Fibroblast of skin of scalp (primary cell): ENCODE measurements around the gene HOXB4.
"Not testable (repeated sequence)": the region's sequence is repeated elsewhere in the genome, so short reads cannot be mapped to it uniquely, and the experiment has no call there.

Experiments
- DNase-seq: peaks from one replicate; pipeline ENCODE4 v3.0.0-alpha.2; 2013

The HOXB4 gene

GRCh38 chr17:48546137-48546923 lies 31.8 kb downstream of the HOXB4 start:
- peak; percentile 66 for DNase-seq

DNA sequence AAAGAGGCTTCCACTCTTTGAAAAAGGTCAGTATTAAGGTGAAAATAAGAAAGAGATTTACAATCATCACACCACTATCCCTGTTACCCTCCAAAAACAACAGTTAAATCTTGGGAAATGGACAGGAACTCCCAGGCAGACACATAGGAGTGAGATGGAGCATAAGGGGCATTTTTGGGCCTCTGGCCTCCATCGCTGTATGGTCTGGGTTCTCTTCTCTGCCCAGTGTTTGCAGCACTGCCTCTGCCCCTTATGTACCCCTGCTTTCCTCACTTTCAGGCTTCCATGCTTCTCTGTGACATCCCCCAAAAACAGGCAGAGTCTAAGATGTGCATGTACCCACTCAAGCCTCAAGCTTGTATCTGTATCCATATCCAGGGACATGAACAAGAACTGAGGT lies 32.6 kb downstream of the HOXB4 start:
- no peak for DNase-seq

DNA sequence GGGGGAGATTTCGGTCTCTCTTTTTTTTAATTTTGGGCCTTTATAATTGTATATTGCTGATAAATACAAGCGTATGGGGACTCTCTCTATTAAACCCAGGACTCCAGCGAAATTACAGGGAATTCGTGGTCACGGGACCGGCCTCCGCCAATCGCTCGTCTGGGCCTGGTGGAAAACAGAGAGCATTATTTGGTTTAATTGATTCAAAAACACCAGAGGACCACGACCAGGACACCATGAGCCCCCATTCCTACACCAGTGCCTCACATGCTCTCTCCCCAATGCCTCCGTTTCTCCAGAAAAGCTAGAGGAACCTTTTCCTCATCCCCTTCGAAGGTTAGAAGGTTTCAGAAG lies 33.2 kb downstream of the HOXB4 start, which contains the start of gene HOXB2:
Gene HOXB2, minus strand, starts transcription at position 88 of the 354 bp plus-strand sequence. CDS start 198 bp downstream, outside the sequence.
- peak; percentile 74 for DNase-seq

GRCh38 chr17:48544349-48545021 lies 33.7 kb downstream of the HOXB4 start:
- DNase-seq, result peak; percentile 81

DNA sequence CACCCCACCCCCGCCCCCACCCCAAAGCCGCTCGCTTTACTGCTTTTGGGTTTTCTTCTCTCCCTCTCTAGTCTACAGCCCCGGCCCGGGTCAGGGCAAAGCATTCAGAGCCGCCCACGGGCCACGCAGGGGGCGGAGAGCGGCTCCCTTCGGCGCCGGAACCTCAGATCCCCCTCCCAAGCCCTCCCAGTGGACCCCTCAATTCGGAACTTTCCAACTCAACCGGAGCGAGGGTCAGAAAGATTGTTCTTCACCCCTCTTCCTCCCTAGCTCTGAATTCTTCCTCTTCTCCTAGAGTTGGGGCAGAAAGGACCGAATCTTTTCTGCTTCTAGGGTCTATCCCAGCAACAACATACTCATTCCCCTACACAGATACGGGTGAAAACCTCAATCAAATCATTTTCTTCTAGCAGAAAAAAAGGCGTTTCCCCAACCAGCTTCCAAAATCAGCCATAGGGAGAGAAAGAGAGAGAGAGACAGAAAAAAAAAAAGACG lies 34.2 kb downstream of the HOXB4 start:
- no peak for DNase-seq

GRCh38 chr17:48543107-48543853 lies 34.9 kb downstream of the HOXB4 start:
- peak; percentile 69 for DNase-seq

DNA sequence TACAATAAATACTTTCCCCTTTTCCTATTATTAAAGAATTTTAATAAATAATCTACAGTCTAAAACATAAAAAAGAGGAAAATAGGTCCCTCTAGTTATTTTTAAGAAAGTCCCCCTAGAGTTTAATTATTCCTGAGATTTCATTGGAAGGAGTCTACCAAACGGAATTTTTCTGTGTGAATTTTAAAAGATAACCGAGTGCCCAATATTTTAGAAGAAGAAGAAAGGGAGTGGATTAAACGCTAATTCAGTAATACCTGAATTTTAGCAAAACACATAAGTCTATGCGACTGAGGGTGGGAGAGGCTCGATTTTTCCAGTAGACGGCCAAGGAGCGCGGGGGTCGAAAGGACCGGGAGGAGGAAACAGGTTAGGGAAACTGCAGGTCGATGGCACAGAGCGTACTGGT lies 35.4 kb downstream of the HOXB4 start:
- no peak for DNase-seq

DNA sequence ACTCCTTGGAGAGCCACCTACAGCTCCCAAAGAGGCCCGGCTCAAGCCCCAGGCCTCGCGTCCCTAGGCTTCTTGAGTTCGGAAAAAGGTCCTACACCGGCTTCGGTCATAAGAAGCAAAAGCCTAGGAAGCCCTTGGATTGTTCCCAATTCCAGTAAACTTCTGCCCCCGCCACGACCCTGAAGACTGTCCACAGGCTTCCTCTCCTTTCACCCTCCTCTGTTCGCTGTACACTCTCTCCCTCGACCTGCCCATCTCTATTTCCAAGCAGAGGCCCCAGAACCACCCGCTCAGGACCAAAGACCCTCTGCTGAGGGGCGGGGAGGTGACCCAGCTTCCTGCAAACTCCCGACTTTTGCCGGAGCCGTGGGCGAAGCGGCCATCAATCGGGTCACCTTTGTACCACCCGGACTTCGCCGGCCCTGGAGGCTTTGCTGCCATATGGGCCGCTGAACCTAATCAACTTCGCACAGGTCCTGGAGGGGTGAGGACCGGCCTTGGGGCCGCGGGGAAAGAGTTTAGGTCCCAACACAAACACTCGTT lies 36.0 kb downstream of the HOXB4 start:
- DNase-seq, result no peak

DNA sequence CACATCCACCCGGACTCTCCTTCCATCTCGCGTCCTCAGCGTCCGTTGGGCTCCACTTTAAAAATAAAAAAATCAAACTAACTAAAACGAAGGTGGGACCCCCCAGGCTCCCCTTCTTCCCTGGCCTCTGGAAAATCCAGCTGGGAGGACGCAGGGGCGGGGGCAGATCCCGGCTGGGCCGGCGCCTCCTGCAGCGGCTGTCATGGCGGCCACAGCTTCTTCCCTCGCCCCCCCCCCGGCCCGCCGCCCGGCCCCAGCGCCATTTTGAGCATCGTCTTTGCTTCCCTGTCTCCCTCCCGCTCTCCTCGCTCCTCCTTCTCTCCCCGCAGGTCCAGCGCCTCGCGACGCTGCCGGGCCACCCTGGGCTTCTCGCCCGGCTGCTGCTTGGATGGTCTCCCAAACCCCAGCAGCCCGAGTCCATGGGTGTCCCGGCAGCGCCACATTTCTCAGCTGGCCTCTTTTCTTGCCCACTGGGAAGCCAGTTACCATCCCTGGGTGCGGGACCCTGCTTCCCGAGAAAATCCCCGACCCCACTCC lies 36.5 kb downstream of the HOXB4 start:
- DNase-seq, result peak; percentile 82

GRCh38 chr17:48541036-48541576 lies 37.0 kb downstream of the HOXB4 start:
- no peak for DNase-seq

- DNase-seq, result peak; percentile 66
Observed at GRCh38 chr17:48540213-48540612, 37.9 kb downstream of the HOXB4 start.

DNA sequence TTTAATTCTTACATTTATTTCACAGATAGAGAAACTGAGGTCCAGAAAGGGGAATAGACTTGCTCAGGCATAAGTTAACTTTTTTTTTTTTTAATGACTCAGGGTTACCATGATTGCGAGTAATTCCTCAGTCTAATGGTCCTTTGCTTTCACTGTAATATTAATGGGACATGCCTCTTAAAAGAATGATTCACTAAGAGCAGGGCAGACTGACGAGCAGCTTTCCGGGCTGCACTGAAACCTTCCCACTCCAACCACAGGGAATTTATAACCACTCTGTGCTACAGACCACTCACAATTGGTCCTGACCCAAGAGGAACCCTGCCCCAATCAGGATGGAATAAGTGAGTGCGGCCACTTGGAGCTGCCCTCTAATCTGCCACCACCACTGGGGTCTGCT lies 39.0 kb downstream of the HOXB4 start:
- DNase-seq, result peak; percentile 86

DNA sequence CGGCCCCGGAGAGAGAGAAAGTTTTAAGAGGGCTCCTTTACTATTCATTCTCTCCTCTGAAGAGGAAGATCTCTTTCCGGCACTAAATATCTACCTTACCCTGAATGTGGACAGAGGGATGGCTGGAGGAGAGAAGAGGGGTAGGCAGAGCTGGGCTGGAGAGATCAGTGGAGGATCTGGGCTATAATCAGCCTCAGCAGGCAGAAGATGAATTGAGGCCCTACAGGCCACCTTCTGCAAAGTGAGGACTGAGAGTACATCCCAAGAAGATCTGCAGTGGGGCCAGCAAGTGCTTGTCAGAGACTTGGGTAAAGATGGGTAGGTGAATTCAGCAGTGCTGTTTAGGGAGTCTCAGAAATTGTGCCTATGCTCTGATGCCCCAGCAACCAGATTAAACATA lies 40.8 kb downstream of the HOXB4 start:
- DNase-seq, result no peak

DNA sequence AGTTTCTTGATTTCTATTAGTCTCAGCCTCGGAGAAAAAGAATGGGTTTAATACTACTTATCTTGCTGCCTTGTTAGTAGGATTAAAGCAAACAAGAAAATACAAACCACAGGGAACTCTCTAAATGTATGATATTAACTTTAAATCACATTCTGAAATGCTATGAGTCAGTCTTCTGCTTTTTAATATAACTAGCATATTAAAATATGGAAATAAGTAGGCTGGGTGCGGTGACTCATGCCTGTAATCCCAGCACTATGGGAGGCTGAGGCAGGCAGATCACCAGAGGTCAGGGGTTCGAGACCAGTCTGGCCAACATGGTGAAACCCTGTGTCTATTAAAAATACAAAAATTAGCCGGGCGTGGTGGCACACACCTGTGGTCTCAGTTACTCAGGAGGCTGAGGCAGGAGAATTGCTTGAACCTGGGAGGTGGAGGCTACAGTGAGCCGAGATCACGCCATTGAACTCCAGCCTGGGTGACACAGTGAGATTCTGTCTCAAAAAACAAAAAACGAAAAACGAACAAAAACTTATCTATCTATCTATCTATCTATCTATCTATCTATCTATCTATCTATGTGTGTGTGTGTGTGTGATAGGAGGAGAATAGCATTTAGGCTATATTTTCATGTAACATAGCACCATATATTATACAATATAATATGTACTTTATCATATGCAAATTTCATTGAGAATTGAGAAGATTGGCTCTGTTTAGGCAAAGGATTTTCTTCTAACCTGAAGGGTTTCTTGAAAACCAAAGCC lies 42.2 kb downstream of the HOXB4 start:
- not testable (repeated sequence) for DNase-seq

- DNase-seq, result no peak
Observed at GRCh38 chr17:48532261-48532660, 45.9 kb downstream of the HOXB4 start.

DNA sequence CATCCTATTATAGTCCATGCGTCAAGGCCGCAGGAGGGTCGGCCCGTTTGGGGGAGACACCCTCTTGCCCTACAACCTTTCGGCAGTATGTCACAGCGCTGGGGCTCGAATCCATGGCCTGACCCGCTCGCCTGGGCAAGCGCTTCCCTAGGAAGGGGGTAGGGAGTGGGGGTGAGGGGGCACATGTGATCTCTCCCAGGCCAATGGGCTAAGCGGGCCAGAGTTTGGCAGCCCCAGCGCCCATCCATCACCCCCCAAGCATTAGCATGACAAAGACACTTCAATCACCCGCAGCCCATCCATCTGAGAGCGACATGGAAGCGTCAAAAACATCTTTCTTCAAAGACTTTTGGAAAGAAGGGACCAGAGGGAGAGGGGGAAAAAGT lies 47.3 kb downstream of the HOXB4 start, which contains the start of gene HOXB1:
Gene HOXB1, minus strand, starts transcription at position 125 of the 386 bp plus-strand sequence. Its CDS starts 107 bp downstream, at position 18.
- no peak for DNase-seq

DNA sequence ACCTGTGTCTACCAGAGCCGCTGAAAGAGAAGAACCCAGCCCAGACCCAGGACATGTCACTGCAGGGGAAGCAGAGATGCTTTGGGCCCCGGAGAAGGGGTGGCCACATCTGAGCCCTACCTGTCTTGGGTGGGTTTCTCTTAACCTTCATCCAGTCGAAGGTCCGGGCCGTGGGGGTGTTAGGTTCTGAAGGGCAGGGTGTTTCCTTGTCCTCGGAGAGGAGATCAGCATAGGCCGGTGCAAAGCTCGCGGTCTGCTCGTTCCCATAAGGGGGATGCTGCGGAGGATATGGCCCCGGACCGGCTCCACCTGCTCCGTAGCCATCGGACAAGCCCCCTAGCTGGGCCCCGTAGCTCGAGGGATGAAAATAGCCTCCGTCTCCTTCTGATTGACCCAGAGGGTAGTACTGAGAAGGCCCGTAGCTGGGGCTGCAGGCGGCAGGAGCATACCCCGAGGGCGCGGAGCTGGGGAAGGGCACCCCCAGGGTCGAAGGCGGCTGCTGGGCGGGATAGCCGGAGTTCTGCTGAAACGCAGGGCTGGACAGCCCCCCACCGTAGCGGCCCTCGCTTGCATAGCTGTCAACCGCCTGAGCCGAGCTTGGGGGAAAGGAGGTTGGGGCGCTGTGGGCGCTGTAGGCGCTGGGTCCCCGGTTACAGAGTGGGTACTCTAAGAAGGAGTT lies 47.8 kb downstream of the HOXB4 start:
- no peak for DNase-seq

GRCh38 chr17:48529683-48530009 lies 48.5 kb downstream of the HOXB4 start:
- DNase-seq, result no peak

- no peak for DNase-seq
Observed at GRCh38 chr17:48528936-48529682, 49.0 kb downstream of the HOXB4 start.
